Measurements from ENCODE around the gene HS1BP3. TPM values are rescaled to one million over a fixed set of nuclear protein-coding genes. Genes with fewer than 3 reads are reported as not detected.

Gene HS1BP3
- total and polyA plus RNA-seq, 2 of the 4 experiments (the other 2 are of a cell fraction) = 9.0 to 14.8 TPM

DNA sequence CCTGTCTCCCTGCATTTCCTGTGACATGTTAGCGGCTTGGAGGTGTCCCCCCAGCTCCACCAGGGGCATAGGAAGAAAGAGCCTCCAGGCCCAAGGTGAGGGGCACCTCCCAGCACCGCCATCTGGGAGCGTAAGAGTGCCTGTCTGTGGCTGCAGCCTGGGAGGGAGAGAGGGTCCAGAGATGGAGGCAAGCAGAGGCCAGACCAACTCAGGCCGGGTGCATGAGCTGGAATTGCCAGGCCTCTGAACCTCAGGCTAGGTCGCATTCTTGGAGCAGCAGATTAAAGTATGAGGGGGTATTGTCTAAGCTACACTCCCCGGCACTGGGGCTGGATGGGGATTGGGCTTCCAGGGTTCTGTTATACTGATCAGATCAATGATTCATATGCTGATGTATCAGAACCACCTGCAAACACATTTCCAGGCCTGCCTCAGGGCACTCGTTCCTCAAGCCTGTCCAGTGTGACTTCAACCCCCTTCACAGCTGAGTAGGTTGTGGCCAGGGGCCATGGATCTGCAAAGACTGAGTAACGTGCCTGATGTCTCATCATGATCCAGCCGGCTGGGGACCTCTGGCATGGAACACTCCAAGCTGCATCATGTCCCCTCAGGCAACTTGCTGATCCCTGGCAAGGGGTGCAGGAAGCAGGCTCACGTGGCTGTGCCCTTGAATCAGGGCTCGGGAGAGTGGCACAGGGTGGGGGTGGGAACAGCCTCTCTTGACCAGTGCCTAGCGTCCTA lies 73.2 kb downstream of the HS1BP3 start (continued):
- TF ChIP-seq MAFK (IDR thresholded peaks at IDR 0.05; ENCODE audit: low read depth, low read length) (no peak), SMC3 (IDR thresholded peaks at IDR 0.05; ENCODE audit: low read depth, low read length) (no peak; the same call in 1 of the 2 replicates)

DNA sequence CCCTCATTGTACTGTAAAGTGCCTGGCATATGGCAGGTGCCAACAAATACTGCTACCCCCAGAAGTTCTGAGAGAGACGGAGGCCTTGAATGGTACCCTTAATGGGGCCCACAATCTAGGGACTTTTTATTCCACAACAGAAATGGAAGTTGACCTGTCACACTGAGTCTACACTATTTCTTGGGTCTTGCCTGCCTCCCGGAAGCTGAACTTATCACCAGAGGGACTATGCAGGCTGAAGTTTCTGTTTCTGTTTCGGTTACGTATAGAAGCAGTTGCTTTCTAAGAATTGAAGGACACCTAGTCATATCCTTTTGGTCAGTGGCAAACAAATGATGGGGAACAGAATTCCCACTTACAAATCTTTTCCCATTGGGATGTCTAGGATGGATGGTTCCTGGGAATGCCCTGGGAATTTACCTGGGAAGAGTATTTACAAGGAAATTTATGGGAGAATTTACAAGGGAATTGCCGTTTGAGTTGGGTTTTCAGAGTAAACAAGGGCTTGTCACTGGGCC lies 74.2 kb downstream of the HS1BP3 start:
- no peak overlapping the region for H3K27ac ChIP-seq (ENCODE audit: insufficient read depth, low read length)

More for the DNA sequence above, 74.2 kb downstream of the HS1BP3 start:
- dilution Hi-C loops (cut with HindIII; ENCODE audit: low sequenced_read_pairs, unreplicated experiment) (no loop called here), intact Hi-C loops (cut with micrococcal nuclease) (no loop called here), in situ Hi-C loops (cut with MboI; ENCODE audit: low sequenced_read_pairs) (no loop called here)
- Histone ChIP-seq H3K4ac (ENCODE audit: low read depth, low read length) (peak overlapping the region; percentile 28; the same call in 1 of the 2 replicates), H3K79me1 (ENCODE audit: low read depth in 1 of 2, low read length in 2 of 2) (no peaks in the 10 kb centered on the region), H2BK15ac (ENCODE audit: low read depth, low read length) (peak overlapping the region; percentile 43; the same call in 1 of the 3 replicates), H3K4me1 (ENCODE audit: control insufficient read depth, insufficient read depth, low read length) (peaks cover 30% of the 10 kb centered on the region), H3K4me2 (ENCODE audit: low read depth, low read length) (no peak overlapping the region), H4K20me1 (ENCODE audit: insufficient read depth, low read length) (no peaks in the 10 kb centered on the region), H4K5ac (ENCODE audit: low read depth, low read length) (no peak overlapping the region), H3K56ac (ENCODE audit: extremely low read depth, insufficient read depth, low read length) (no peak overlapping the region), H3K9me3 (ENCODE audit: control insufficient read depth, insufficient read depth, low read length) (no peaks in the 10 kb centered on the region), H3K27me3 (ENCODE audit: control insufficient read depth, insufficient read depth, low read length) (no peaks in the 10 kb centered on the region), H3K4me3 (ENCODE audit: insufficient read depth, low read depth, low read length) (no peak overlapping the region), H3K9me1 (ENCODE audit: insufficient read depth, low read length) (peaks cover 24% of the 10 kb centered on the region), H3K18ac (ENCODE audit: low read depth, low read length) (no peak overlapping the region), H4K8ac (ENCODE audit: low read depth in 2 of 2, low read length in 2 of 2) (no peak overlapping the region), H2BK20ac (ENCODE audit: low read depth, low read length) (no peak overlapping the region), H2BK5ac (ENCODE audit: low read depth, low read length, poor library complexity, severe bottlenecking) (no peak overlapping the region), H2BK120ac (ENCODE audit: low read depth, low read length) (peak overlapping the region; percentile 44; the same call in 1 of the 2 replicates), H3K14ac (replicated peaks; ENCODE audit: low read depth, low read length) (no peak overlapping the region), H3K36me3 (ENCODE audit: control insufficient read depth, insufficient read depth, low read length) (no peaks in the 10 kb centered on the region), H2AFZ (replicated peaks; ENCODE audit: low read length, poor library complexity) (no peak overlapping the region), H2AK5ac (ENCODE audit: low read depth, low read length) (peak overlapping the region; percentile 66), H3K9ac (ENCODE audit: low read depth, low read length) (no peak overlapping the region), H4K91ac (ENCODE audit: insufficient read depth, low read depth, low read length) (peak overlapping the region; percentile 33; the same call in 1 of the 2 replicates), H2AK9ac (replicated peaks; ENCODE audit: low read depth, low read length, poor library complexity) (no peak overlapping the region), H3K23ac (ENCODE audit: low read depth, low read length) (no peak overlapping the region)
- DNase-seq (no peak), ATAC-seq (ENCODE audit: low read depth) (no peak)
- ChIA-PET CTCF (no interaction called here), POLR2A (ENCODE audit: unreplicated experiment) (no interaction called here)
- WGBS, 2 experiments (ENCODE audit: extremely low coverage in 2 of 2, insufficient read length in 1 of 2) = 78% methylated on average over 1 of the region's 5 CpGs; no CpG with 5 or more reads in 1 of the 2 experiments
- BruUV-seq (replicated peaks) = no TSS peak
- TF ChIP-seq, protein P1, sequence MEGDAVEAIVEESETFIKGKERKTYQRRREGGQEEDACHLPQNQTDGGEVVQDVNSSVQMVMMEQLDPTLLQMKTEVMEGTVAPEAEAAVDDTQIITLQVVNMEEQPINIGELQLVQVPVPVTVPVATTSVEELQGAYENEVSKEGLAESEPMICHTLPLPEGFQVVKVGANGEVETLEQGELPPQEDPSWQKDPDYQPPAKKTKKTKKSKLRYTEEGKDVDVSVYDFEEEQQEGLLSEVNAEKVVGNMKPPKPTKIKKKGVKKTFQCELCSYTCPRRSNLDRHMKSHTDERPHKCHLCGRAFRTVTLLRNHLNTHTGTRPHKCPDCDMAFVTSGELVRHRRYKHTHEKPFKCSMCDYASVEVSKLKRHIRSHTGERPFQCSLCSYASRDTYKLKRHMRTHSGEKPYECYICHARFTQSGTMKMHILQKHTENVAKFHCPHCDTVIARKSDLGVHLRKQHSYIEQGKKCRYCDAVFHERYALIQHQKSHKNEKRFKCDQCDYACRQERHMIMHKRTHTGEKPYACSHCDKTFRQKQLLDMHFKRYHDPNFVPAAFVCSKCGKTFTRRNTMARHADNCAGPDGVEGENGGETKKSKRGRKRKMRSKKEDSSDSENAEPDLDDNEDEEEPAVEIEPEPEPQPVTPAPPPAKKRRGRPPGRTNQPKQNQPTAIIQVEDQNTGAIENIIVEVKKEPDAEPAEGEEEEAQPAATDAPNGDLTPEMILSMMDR (conservative IDR thresholded peaks at IDR 0.05; ENCODE audit: low read depth, low read length) = no peak
- no peak for TF ChIP-seq FOS (IDR thresholded peaks at IDR 0.05; ENCODE audit: low read depth, low read length)
